Stomach (tissue), 9 donors: ENCODE measurements around the gene CHRNB4. TPM values are rescaled to one million over a fixed set of nuclear protein-coding genes. Genes with fewer than 3 reads are reported as not detected.

ENCODE experiments used
- DNase-seq, 2 donors: peaks; one replicate each; pipeline versions ENCODE4 v3.0.0 to v3.0.0-alpha.2; 2013 to 2019
- H3K27ac ChIP-seq, 5 donors: fragments of 200-600 bp in 4 of 5; sonication (generic) in 4 of 5; one replicate each; pipeline ENCODE4 v1.5.1; 2013 to 2019; ENCODE audit warnings: mild to moderate bottlenecking in 1 of 5, moderate library complexity in 1 of 5
- H3K27me3 ChIP-seq, 3 donors: fragments of 200-600 bp; sonication (generic); one replicate each; pipeline ENCODE4 v1.5.1; 2017 to 2019; ENCODE audit warnings: mixed run types in 1 of 3
- H3K36me3 ChIP-seq, 4 donors: fragments of 200-600 bp; sonication (generic); 1 replicate in 3 of 4; 2 replicates in 1 of 4; pipeline ENCODE4 v1.5.1; 2016 to 2019
- H3K4me1 ChIP-seq, 4 donors: fragments of 200-600 bp; sonication (generic); one replicate each; pipeline ENCODE4 v1.5.1; 2016 to 2019
- H3K4me3 ChIP-seq, 4 donors: fragments of 200-600 bp; sonication (generic) in 3 of 4; one replicate each; pipeline ENCODE4 v1.5.1; 2016 to 2019; ENCODE audit warnings: mild to moderate bottlenecking in 1 of 4
- H3K9me3 ChIP-seq, 4 donors: fragments of 200-600 bp; sonication (generic); one replicate each; pipeline ENCODE4 v1.5.1; 2016 to 2019
- CTCF ChIP-seq, 7 experiments: fragments of 450-650 bp in 4 of 7; fragments of 200-600 bp in 3 of 7; sonication (generic) in 3 of 7; IDR thresholded peaks; one replicate each; pipeline ENCODE4 v1.5.1; 2016 to 2019; ENCODE audit warnings: antibody characterized with exemption in 7 of 7, control low read depth in 2 of 7, mild to moderate bottlenecking in 1 of 7
- EP300 ChIP-seq: sonication (generic); formaldehyde crosslinking; IDR thresholded peaks from one replicate; pipeline ENCODE4 v1.6.1; 2017; ENCODE audit warnings: antibody characterized with exemption
- POLR2A ChIP-seq, 4 donors: fragments of 450-650 bp; IDR thresholded peaks; one replicate each; pipeline ENCODE4 v1.6.1; 2016; ENCODE audit warnings: antibody characterized with exemption in 4 of 4, control low read depth in 2 of 4, mild to moderate bottlenecking in 1 of 4, moderate library complexity in 1 of 4
- POLR2AphosphoS5 ChIP-seq, 3 donors: sonication (generic); formaldehyde crosslinking; IDR thresholded peaks; one replicate each; pipeline ENCODE4 v1.6.1; 2016; ENCODE audit warnings: antibody characterized with exemption in 3 of 3
- WGBS, 5 donors: extraction: QIAGEN DNeasy Blood & Tissue Kit in 3 of 5; methylation state at CpG; one replicate each; pipeline versions ENCODE4 v1.1.5 to v1.1.7; 2013 to 2018; 5-methylcytosine and 5-hydroxymethylcytosine counted together
- intact Hi-C: fragments of 100-400 bp; cut with DNase I; formaldehyde crosslinking; loops from one replicate; pipeline ENCODE4 v1.15.1; 2023; ENCODE audit warnings: low total_unique reads
- polyA plus RNA-seq, 3 donors: library from polyadenylated mRNA; stranded (reverse); fragments of 200-250 nt; gene quantifications; one replicate each; pipeline ENCODE4 v1.2.3, GENCODE V29; 2013
- total RNA-seq, 5 donors: library from RNA; depleted of rRNA; stranded (reverse); fragments of >200 nt; gene quantifications; one replicate each; pipeline versions ENCODE4 v1.1.0 to v1.2.3, GENCODE V29; 2014 to 2016
- donor health status: healthy with polysubstance abuse.
- donor health status: Bipolar disorder and iron deficiency.
- donor health status: healthy.

CHRNB4 gene
- total and polyA plus RNA-seq, 8 donors: 0.78 TPM; not detected in 7

GRCh38 chr15:78604420-78604819 lies 36.6 kb downstream of the CHRNB4 start:
- H3K4me1 ChIP-seq: no peaks in the 10 kb centered on the region
- no peak overlapping the region for H3K4me3 ChIP-seq
- peaks cover 0 to 2% (median 0%) of the 10 kb centered on the region in 4 donors for H3K36me3 ChIP-seq
- 36 to 62% (median 53%) methylated on average over 2 of the region's 2 CpGs for WGBS, 5 donors
- DNase-seq: no peak
- peaks cover 0 to 4% (median 0%) of the 10 kb centered on the region in 3 donors for H3K27me3 ChIP-seq
- H3K27ac ChIP-seq: no peak overlapping the region
- H3K9me3 ChIP-seq: no peaks in the 10 kb centered on the region
- intact Hi-C loops: no loop called here
- no peak for TF ChIP-seq EP300
- TF ChIP-seq CTCF (IDR thresholded peaks at IDR 0.05): no peak
- TF ChIP-seq POLR2AphosphoS5 (IDR thresholded peaks at IDR 0.05): no peak
- no peak for TF ChIP-seq POLR2A (IDR thresholded peaks at IDR 0.05)

- WGBS, 5 donors: 71 to 84% (median 74%) methylated on average over 3 of the region's 3 CpGs
- DNase-seq: no peak
- Histone ChIP-seq H3K4me3 (no peak overlapping the region), H3K27ac (no peak overlapping the region), H3K27me3 (peaks cover 0 to 4% (median 0%) of the 10 kb centered on the region in 3 donors), H3K9me3 (no peaks in the 10 kb centered on the region), H3K36me3 (peaks cover 0 to 2% (median 0%) of the 10 kb centered on the region in 4 donors), H3K4me1 (no peaks in the 10 kb centered on the region)
- TF ChIP-seq CTCF (IDR thresholded peaks at IDR 0.05): no peak
- no peak for TF ChIP-seq POLR2A (IDR thresholded peaks at IDR 0.05)
- no peak for TF ChIP-seq EP300
- no peak for TF ChIP-seq POLR2AphosphoS5 (IDR thresholded peaks at IDR 0.05)
- intact Hi-C loops: no loop called here
Measured at GRCh38 chr15:78603467-78603866, 37.5 kb downstream of the CHRNB4 start.

- Histone ChIP-seq H3K4me3 (no peak overlapping the region), H3K36me3 (peaks cover 0 to 2% (median 0%) of the 10 kb centered on the region in 4 donors), H3K27ac (no peak overlapping the region), H3K27me3 (peaks cover 0 to 4% (median 0%) of the 10 kb centered on the region in 3 donors), H3K4me1 (no peaks in the 10 kb centered on the region), H3K9me3 (no peaks in the 10 kb centered on the region)
- TF ChIP-seq EP300: no peak
- TF ChIP-seq POLR2A (IDR thresholded peaks at IDR 0.05): no peak
- no peak for TF ChIP-seq CTCF (IDR thresholded peaks at IDR 0.05)
- no peak for TF ChIP-seq POLR2AphosphoS5 (IDR thresholded peaks at IDR 0.05)
- no peak for DNase-seq
- intact Hi-C loops: no loop called here
Measured at GRCh38 chr15:78599189-78599588, 41.8 kb downstream of the CHRNB4 start.

- 75 to 87% (median 80%) methylated on average over 3 of the region's 3 CpGs for WGBS, 5 donors
- H3K27me3 ChIP-seq: peaks cover 0 to 4% (median 0%) of the 10 kb centered on the region in 3 donors
- peaks cover 0 to 2% (median 0%) of the 10 kb centered on the region in 4 donors for H3K36me3 ChIP-seq
- no peaks in the 10 kb centered on the region for H3K9me3 ChIP-seq
- H3K4me3 ChIP-seq: no peak overlapping the region
- intact Hi-C loops: no loop called here
- no peak for DNase-seq
- H3K27ac ChIP-seq: no peak overlapping the region
- TF ChIP-seq CTCF (IDR thresholded peaks at IDR 0.05): no peak
- H3K4me1 ChIP-seq: no peaks in the 10 kb centered on the region
Measured at GRCh38 chr15:78598348-78598747, 42.7 kb downstream of the CHRNB4 start.
